Urinary bladder (tissue), 4 donors: ENCODE data around the gene SHTN1. TPM values are rescaled to one million over a fixed set of nuclear protein-coding genes. Genes with fewer than 3 reads are reported as not detected.

ENCODE experiments used
- DNase-seq: peaks from one replicate; pipeline ENCODE4 v3.0.0-alpha.2; 2015; ENCODE audit errors: extremely low spot score
- H3K27ac ChIP-seq: one replicate; pipeline ENCODE4 v1.5.1; 2013; ENCODE audit warnings: low read depth, mild to moderate bottlenecking, moderate library complexity
- H3K36me3 ChIP-seq: one replicate; pipeline ENCODE4 v1.6.1; 2013; ENCODE audit warnings: mild to moderate bottlenecking, moderate library complexity; ENCODE audit not compliant: insufficient read depth
- H3K4me1 ChIP-seq: one replicate; pipeline ENCODE4 v1.6.1; 2013; ENCODE audit warnings: mild to moderate bottlenecking, moderate library complexity; ENCODE audit not compliant: insufficient read depth
- H3K4me3 ChIP-seq: one replicate; pipeline ENCODE4 v1.5.1; 2013; ENCODE audit warnings: low read depth, low read length
- whole genome bisulfite sequencing: extraction: QIAGEN DNeasy Blood & Tissue Kit; methylation state at CpG from one replicate; pipeline ENCODE4 v1.1.7; 2013; 5-methylcytosine and 5-hydroxymethylcytosine counted together
- polyA plus RNA-seq: library from polyadenylated mRNA; stranded (reverse); fragments of 200-250 nt; gene quantifications from one replicate; pipeline ENCODE4 v1.2.3, GENCODE V29; 2013
- total RNA-seq: library from RNA; depleted of rRNA; stranded (reverse); fragments of >200 nt; gene quantifications from one replicate; pipeline ENCODE4 v1.2.3, GENCODE V29; 2014
- donor health status: healthy with polysubstance abuse.
- donor health status: healthy.

The SHTN1 gene
- total and polyA plus RNA-seq, 2 donors = 2.9 to 14.9 TPM

- Histone ChIP-seq H3K36me3 (no peaks in the 10 kb centered on the region), H3K27ac (no peak overlapping the region), H3K4me3 (no peak overlapping the region), H3K4me1 (no peaks in the 10 kb centered on the region)
- WGBS = 49% methylated on average over 2 of the region's 2 CpGs
- DNase-seq = no peak
Measured at GRCh38 chr10:116919706-116920105, 85.3 kb downstream of the SHTN1 start.

GRCh38 chr10:116919164-116919563 lies 85.8 kb downstream of the SHTN1 start:
- no peak overlapping the region for H3K4me3 ChIP-seq
- no peak overlapping the region for H3K27ac ChIP-seq
- no peaks in the 10 kb centered on the region for H3K4me1 ChIP-seq
- no peak for DNase-seq
- no peaks in the 10 kb centered on the region for H3K36me3 ChIP-seq
- 93% methylated on average over 2 of the region's 2 CpGs for WGBS

GRCh38 chr10:116918583-116918982 lies 86.4 kb downstream of the SHTN1 start:
- no peak overlapping the region for H3K4me3 ChIP-seq
- no peak overlapping the region for H3K27ac ChIP-seq
- no peaks in the 10 kb centered on the region for H3K4me1 ChIP-seq
- WGBS = 97% methylated on average over 2 of the region's 2 CpGs
- no peak for DNase-seq
- no peaks in the 10 kb centered on the region for H3K36me3 ChIP-seq

GRCh38 chr10:116917481-116917880 lies 87.5 kb downstream of the SHTN1 start:
- no peak for DNase-seq
- H3K4me3 ChIP-seq = no peak overlapping the region

GRCh38 chr10:116915340-116915739 lies 89.6 kb downstream of the SHTN1 start:
- H3K36me3 ChIP-seq = no peaks in the 10 kb centered on the region
- 80% methylated on average over 2 of the region's 2 CpGs for WGBS
- DNase-seq = no peak

More at GRCh38 chr10:116917481-116917880, 87.5 kb downstream of the SHTN1 start:
- Histone ChIP-seq H3K27ac (no peak overlapping the region), H3K4me1 (no peaks in the 10 kb centered on the region), H3K36me3 (no peaks in the 10 kb centered on the region)
- 90% methylated on average over 3 of the region's 3 CpGs for WGBS

GRCh38 chr10:116913695-116914094 lies 91.3 kb downstream of the SHTN1 start:
- no peaks in the 10 kb centered on the region for H3K4me1 ChIP-seq
- 27% methylated on average over 1 of the region's 1 CpG for WGBS
- H3K4me3 ChIP-seq = no peak overlapping the region
- H3K36me3 ChIP-seq = no peaks in the 10 kb centered on the region
- H3K27ac ChIP-seq = no peak overlapping the region
- DNase-seq = no peak

More at GRCh38 chr10:116915340-116915739, 89.6 kb downstream of the SHTN1 start:
- Histone ChIP-seq H3K4me3 (no peak overlapping the region), H3K4me1 (no peaks in the 10 kb centered on the region), H3K27ac (no peak overlapping the region)

GRCh38 chr10:116912162-116912561 lies 92.8 kb downstream of the SHTN1 start:
- no peak for DNase-seq
- no peaks in the 10 kb centered on the region for H3K36me3 ChIP-seq
- 70% methylated on average over 1 of the region's 1 CpG for WGBS

GRCh38 chr10:116910910-116911309 lies 94.1 kb downstream of the SHTN1 start:
- no peak for DNase-seq
- WGBS = 86% methylated on average over 3 of the region's 3 CpGs
- no peaks in the 10 kb centered on the region for H3K4me1 ChIP-seq
- no peaks in the 10 kb centered on the region for H3K36me3 ChIP-seq
- no peak overlapping the region for H3K4me3 ChIP-seq
- no peak overlapping the region for H3K27ac ChIP-seq

More at GRCh38 chr10:116912162-116912561, 92.8 kb downstream of the SHTN1 start:
- Histone ChIP-seq H3K4me1 (no peaks in the 10 kb centered on the region), H3K27ac (no peak overlapping the region), H3K4me3 (no peak overlapping the region)

GRCh38 chr10:116909307-116909706 lies 95.7 kb downstream of the SHTN1 start:
- Histone ChIP-seq H3K36me3 (no peaks in the 10 kb centered on the region), H3K4me1 (no peaks in the 10 kb centered on the region), H3K4me3 (no peak overlapping the region), H3K27ac (no peak overlapping the region)
- DNase-seq = no peak
- WGBS = 87% methylated on average over 1 of the region's 1 CpG

GRCh38 chr10:116907245-116907987 lies 97.6 kb downstream of the SHTN1 start:
- no peaks in the 10 kb centered on the region for H3K4me1 ChIP-seq
- H3K27ac ChIP-seq = no peak overlapping the region
- no peak for DNase-seq
- no peak overlapping the region for H3K4me3 ChIP-seq
- 60% methylated on average over 6 of the region's 6 CpGs for WGBS
- no peaks in the 10 kb centered on the region for H3K36me3 ChIP-seq

GRCh38 chr10:116905845-116906210 lies 99.2 kb downstream of the SHTN1 start:
- H3K27ac ChIP-seq = no peak overlapping the region
- H3K4me1 ChIP-seq = no peaks in the 10 kb centered on the region
- H3K36me3 ChIP-seq = no peaks in the 10 kb centered on the region
- 95% methylated on average over 3 of the region's 3 CpGs for WGBS
- no peak for DNase-seq
- H3K4me3 ChIP-seq = no peak overlapping the region

GRCh38 chr10:116899626-116900025 lies 105.4 kb downstream of the SHTN1 start:
- Histone ChIP-seq H3K36me3 (no peaks in the 10 kb centered on the region), H3K27ac (no peak overlapping the region), H3K4me3 (no peak overlapping the region), H3K4me1 (no peaks in the 10 kb centered on the region)
- 76% methylated on average over 4 of the region's 4 CpGs for WGBS
- DNase-seq = no peak

GRCh38 chr10:116893686-116894037 lies 111.3 kb downstream of the SHTN1 start:
- H3K27ac ChIP-seq = no peak overlapping the region
- no peak for DNase-seq
- no peak overlapping the region for H3K4me3 ChIP-seq
- no peaks in the 10 kb centered on the region for H3K36me3 ChIP-seq
- H3K4me1 ChIP-seq = peaks cover 2% of the 10 kb centered on the region

GRCh38 chr10:116892907-116893685 lies 111.9 kb downstream of the SHTN1 start:
- peaks cover 2% of the 10 kb centered on the region for H3K4me1 ChIP-seq
- no peak overlapping the region for H3K27ac ChIP-seq
- peak; percentile 36 for DNase-seq
- WGBS = 42% methylated on average over 11 of the region's 11 CpGs
- H3K4me3 ChIP-seq = no peak overlapping the region
- no peaks in the 10 kb centered on the region for H3K36me3 ChIP-seq
